ENCODE data around the gene RIC3. TPM values are rescaled to one million over a fixed set of nuclear protein-coding genes. Genes with fewer than 3 reads are reported as not detected.

RIC3 gene
- total and polyA plus RNA-seq, 2 donors (not counting 1 experiment from before 2014, with no cell fraction given): not detected

DNA sequence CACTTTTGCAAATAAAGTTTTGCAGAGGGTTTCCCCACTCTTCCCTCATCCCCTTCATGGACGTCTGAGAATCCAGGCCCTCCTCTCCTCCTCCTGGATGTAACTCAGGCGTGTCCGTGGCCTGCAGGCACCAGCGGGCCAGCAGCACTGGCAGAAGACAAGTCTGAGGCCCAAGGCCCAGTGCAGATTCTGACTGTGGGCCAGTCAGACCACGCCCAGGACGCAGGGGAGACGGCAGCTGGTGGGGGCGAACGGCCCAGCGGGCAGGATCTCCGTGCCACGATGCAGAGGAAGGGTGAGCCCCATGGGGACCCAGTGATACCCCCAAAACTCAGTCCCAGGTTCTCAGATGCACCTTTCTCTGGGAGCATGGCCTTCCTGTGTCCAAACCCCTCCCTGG lies 73.5 kb downstream of the RIC3 start:
- Histone ChIP-seq H3K79me2 (ENCODE audit: control insufficient read depth, insufficient read depth, low read length) (no peaks in the 10 kb centered on the region), H2AFZ (ENCODE audit: low read length) (no peak overlapping the region), H3K27me3 (ENCODE audit: control insufficient read depth, insufficient read depth, low read length) (no peaks in the 10 kb centered on the region), H3K4me1 (ENCODE audit: control insufficient read depth, extremely low read depth, insufficient read depth, low read length) (peaks cover 6% of the 10 kb centered on the region), H3K36me3 (ENCODE audit: control insufficient read depth, insufficient read depth, low read length) (peaks cover 2% of the 10 kb centered on the region), H3K9ac (ENCODE audit: insufficient read depth, low read length) (no peak overlapping the region), H3K27ac (ENCODE audit: insufficient read depth, low read length) (no peak overlapping the region), H3K4me3 (replicated peaks in 1 of 4; ENCODE audit: control extremely low read depth in 1 of 4, insufficient read depth in 1 of 4, low read depth in 3 of 4, low read length in 4 of 4) (no peak overlapping the region), H4K20me1 (ENCODE audit: control insufficient read depth, extremely low read depth, insufficient read depth, low read length) (no peaks in the 10 kb centered on the region), H3K9me3 (ENCODE audit: control insufficient read depth, insufficient read depth, low read depth, low read length) (no peaks in the 10 kb centered on the region), H3K4me2 (ENCODE audit: extremely low read depth, insufficient read depth, low read length) (no peak overlapping the region)
- TF ChIP-seq EZH2 (IDR thresholded peaks at IDR 0.05; ENCODE audit: low read length, missing control alignments): no peak
- no peak for TF ChIP-seq CTCF (conservative IDR thresholded peaks at IDR 0.05 in 1 of 2, IDR thresholded peaks at IDR 0.05 in 1 of 2; ENCODE audit: low read depth in 1 of 2, low read length in 2 of 2)
- DNase-seq (ENCODE audit: low read depth in 2 of 2): no peak

DNA sequence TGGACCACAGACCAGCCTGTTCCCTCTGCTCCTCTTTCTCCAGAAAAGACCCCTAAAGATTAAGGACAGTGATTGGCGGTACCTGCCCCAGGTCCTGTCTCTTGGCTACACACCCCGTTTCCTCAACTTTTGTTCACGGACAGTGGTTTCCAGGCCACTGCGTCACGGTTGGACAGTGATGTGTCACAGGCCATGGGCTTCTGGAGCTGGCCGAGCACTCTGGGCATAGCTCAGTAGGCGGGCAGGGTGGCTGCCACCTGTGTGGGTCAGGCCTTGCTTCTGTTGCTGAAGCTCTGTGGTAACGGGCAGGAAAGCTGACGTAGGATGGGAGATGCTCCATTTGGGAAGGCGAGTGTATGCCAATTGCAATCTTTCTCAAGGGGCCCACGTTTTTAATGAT lies 74.2 kb downstream of the RIC3 start:
- no peaks in the 10 kb centered on the region for H4K20me1 ChIP-seq (ENCODE audit: control insufficient read depth, extremely low read depth, insufficient read depth, low read length)
- no peak overlapping the region for H3K4me3 ChIP-seq (replicated peaks in 1 of 4; ENCODE audit: control extremely low read depth in 1 of 4, insufficient read depth in 1 of 4, low read depth in 3 of 4, low read length in 4 of 4)
- peaks cover 6% of the 10 kb centered on the region for H3K4me1 ChIP-seq (ENCODE audit: control insufficient read depth, extremely low read depth, insufficient read depth, low read length)
- no peak for TF ChIP-seq EZH2 (IDR thresholded peaks at IDR 0.05; ENCODE audit: low read length, missing control alignments)
- no peak for TF ChIP-seq CTCF (conservative IDR thresholded peaks at IDR 0.05 in 1 of 2, IDR thresholded peaks at IDR 0.05 in 1 of 2; ENCODE audit: low read depth in 1 of 2, low read length in 2 of 2)
- no peaks in the 10 kb centered on the region for H3K9me3 ChIP-seq (ENCODE audit: control insufficient read depth, insufficient read depth, low read depth, low read length)
- H3K27ac ChIP-seq (ENCODE audit: insufficient read depth, low read length): no peak overlapping the region
- no peak overlapping the region for H3K4me2 ChIP-seq (ENCODE audit: extremely low read depth, insufficient read depth, low read length)
- no peak for DNase-seq (ENCODE audit: low read depth in 2 of 2)
- no peak overlapping the region for H3K9ac ChIP-seq (ENCODE audit: insufficient read depth, low read length)
- H3K27me3 ChIP-seq (ENCODE audit: control insufficient read depth, insufficient read depth, low read length): no peaks in the 10 kb centered on the region
- H3K36me3 ChIP-seq (ENCODE audit: control insufficient read depth, insufficient read depth, low read length): peaks cover 2% of the 10 kb centered on the region
- no peaks in the 10 kb centered on the region for H3K79me2 ChIP-seq (ENCODE audit: control insufficient read depth, insufficient read depth, low read length)
- H2AFZ ChIP-seq (ENCODE audit: low read length): no peak overlapping the region

DNA sequence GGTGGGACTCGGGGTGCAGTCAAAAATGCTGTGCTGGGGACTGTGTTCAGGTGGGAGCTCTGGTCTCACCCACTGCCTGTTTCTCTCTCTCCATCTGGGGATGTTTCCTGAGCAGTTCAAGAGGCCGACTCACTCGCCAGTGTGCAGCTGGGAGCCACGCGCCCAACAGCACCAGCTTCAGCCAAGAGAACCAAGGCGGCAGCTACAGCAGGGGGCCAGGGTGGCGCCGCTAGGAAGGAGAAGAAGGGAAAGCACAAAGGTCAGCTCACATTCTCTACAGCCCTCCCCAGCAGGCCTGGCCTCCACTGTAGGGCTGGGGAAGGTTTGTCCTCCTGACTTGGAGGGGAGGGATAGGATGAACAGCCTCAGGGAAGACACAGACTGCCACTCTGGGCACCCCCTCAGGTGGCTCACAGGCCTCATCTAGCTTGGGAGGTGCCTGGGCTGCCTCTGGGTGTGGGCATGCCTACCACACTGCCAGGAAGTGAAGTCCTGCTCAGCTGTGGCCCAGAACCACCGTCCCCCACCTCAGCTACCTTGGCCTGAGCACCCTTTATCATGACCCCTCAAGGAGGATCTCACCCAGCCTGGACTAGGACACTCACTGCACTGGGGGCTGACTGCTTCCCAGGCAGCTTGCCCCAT lies 74.8 kb downstream of the RIC3 start:
- H3K4me1 ChIP-seq (ENCODE audit: control insufficient read depth, extremely low read depth, insufficient read depth, low read length): peaks cover 6% of the 10 kb centered on the region
- H3K9me3 ChIP-seq (ENCODE audit: control insufficient read depth, insufficient read depth, low read depth, low read length): no peaks in the 10 kb centered on the region
- H3K79me2 ChIP-seq (ENCODE audit: control insufficient read depth, insufficient read depth, low read length): no peaks in the 10 kb centered on the region
- H4K20me1 ChIP-seq (ENCODE audit: control insufficient read depth, extremely low read depth, insufficient read depth, low read length): no peaks in the 10 kb centered on the region
- no peaks in the 10 kb centered on the region for H3K27me3 ChIP-seq (ENCODE audit: control insufficient read depth, insufficient read depth, low read length)
- H3K27ac ChIP-seq (ENCODE audit: insufficient read depth, low read length): no peak overlapping the region
- no peak overlapping the region for H3K4me2 ChIP-seq (ENCODE audit: extremely low read depth, insufficient read depth, low read length)
- no peak overlapping the region for H3K9ac ChIP-seq (ENCODE audit: insufficient read depth, low read length)
- H3K4me3 ChIP-seq (replicated peaks in 1 of 4; ENCODE audit: control extremely low read depth in 1 of 4, insufficient read depth in 1 of 4, low read depth in 3 of 4, low read length in 4 of 4): no peak overlapping the region
- no peak overlapping the region for H2AFZ ChIP-seq (ENCODE audit: low read length)
- TF ChIP-seq CTCF (conservative IDR thresholded peaks at IDR 0.05 in 1 of 2, IDR thresholded peaks at IDR 0.05 in 1 of 2; ENCODE audit: low read depth in 1 of 2, low read length in 2 of 2) (no peak), EZH2 (IDR thresholded peaks at IDR 0.05; ENCODE audit: low read length, missing control alignments) (no peak)
- peaks cover 2% of the 10 kb centered on the region for H3K36me3 ChIP-seq (ENCODE audit: control insufficient read depth, insufficient read depth, low read length)
- no peak for DNase-seq (ENCODE audit: low read depth in 2 of 2)
